ENCODE measurements around the gene FN3KRP.
A peak's percentile ranks its signal among the peaks of the same experiment; 100 is the strongest.

FN3KRP gene

DNA sequence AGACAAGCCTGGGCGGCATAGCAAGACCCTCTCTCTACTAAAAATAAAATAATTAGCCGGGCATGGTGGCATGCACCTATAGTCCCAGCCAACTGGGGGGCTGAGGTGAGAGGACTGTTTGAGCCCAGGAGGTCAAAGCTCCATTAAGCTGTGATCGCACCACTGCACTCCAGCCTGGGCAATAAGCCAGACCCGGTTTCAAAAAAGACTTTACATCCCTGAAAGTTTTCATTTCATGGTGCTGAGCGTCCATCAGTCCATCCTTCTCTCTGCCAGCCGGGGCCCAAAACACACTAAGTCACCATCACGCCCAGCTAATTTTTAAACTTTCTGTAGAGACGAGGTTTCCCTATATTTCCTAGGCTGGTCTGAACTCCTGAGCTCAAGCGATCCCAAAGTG is 28.6 kb upstream of the FN3KRP start:
- no peak for DNase-seq (ENCODE audit: low spot score)

DNA sequence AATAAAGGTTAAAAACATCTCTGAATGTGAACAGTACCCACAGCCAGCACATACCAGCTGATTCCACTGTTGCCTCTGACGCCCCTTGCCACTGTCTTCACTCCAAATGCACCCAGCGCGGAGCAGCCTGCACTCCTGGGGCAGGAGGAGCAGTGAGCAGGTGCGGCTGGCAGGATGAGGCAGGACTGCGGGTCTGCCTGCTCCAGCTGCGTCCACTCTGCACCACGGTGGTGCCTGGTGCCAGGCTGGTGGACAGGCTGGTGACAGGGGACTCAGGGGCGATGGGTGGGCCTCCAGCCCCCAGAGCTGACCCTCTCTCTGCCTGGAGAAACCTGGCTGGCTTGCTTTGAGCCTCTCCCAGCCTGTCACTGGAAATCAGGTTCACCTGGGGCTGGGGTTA is 27.4 kb upstream of the FN3KRP start:
- no peak for DNase-seq (ENCODE audit: low spot score)

DNA sequence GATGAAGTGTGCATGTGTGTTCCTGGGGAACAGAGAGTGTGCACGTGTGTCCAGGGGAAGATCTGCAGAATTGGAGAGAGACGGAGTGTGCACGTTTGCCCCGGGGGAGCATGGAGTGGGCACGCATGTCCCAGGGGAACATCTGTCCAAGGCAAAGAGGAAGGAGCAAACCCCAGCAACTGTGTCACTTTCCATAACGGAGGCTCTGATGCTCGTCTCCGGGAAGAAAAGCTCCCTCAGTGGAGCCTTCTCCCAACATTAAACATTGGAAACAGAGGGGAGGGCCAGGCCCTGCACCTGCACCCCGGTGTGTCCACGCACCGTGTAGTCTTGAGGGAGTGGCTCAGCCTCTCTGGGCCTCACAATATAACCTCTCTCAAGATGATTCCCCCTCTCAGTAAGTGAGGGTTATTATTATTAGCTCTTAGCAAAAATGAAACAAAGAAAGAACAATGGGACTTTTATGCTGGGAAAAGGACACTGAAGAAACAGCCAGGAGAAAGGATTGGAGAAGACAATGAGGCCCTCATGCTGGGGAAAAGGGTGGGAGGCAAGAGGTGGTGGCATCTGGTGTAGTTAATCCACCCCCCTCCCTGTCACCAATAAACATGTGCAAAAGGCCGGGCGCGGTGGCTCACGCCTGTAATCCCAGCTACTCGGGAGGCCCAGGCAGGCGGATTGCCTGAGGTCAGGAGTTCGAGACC is 25.6 kb upstream of the FN3KRP start:
- DNase-seq (ENCODE audit: low spot score), result no peak

DNA sequence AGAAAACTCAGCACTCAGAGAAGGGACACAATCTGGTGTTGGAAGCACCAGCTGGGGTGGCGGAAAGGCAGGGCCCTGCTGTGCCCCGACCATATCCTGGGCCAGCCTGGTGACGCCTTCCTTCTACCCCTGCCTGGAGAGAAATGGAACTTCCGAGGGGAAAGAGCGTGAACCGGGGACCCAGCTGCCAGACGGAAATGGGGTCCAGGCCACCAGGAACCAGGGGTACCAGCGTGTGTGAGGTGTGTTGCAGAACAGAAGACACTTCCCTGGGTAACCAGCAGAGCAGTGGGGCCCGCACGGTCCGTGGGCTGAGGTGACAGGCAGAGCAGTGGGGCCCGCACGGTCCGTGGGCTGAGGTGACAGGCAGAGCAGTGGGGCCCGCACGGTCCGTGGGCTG is 24.8 kb upstream of the FN3KRP start:
- DNase-seq (ENCODE audit: low spot score), result no peak

DNA sequence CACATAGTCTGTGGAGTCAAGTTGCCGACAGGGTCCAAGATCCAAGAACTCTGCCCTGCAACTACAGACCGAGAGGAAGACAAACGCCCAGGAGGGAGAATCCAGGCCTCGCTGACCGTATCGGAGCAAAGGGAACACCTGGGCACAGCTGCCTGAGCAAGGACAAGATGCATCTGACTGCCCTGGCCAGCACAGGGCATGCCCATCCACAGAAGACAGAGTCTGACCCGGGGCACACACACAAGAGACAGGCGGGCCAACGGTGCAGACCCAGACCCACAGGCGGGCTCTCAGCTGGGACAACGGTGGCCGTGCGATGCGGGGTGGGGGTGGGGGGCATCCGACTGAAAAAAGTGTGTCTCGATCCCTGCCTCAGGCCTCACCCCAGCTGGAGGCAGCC is 24.2 kb upstream of the FN3KRP start:
- DNase-seq (ENCODE audit: low spot score), result no peak

DNA sequence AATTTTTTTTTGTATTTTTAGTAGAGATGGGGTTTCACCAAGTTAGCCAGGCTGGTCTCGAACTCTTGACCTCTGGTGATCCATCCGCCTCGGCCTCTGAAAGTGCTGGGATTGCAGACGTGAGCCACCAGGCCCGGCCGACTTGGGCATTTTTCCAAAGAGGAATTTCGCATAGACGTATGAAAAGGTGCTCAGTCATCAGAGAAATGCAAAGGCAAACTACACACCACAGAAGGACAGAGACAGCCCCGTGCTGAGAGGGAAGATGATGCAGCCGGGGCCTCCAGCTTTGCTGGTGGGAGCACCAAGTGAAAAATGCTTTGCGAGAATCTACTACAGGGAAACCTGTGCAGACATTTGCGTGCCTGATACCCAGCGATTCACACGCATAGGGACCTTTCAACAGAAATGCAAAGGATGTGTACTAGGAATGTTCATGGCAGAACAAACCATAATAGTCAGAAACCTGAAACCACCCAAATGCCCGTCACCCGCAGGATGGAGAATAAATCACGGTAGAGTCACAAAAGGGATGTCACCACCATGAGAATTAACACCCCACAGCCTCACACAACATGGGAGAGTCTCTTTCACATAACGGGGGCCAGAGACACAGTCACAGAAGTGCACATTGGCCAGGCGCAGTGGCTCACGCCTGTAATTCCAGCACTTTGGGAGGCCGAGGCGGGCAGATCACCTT is 23.2 kb upstream of the FN3KRP start:
- no peak for DNase-seq (ENCODE audit: low spot score)

DNA sequence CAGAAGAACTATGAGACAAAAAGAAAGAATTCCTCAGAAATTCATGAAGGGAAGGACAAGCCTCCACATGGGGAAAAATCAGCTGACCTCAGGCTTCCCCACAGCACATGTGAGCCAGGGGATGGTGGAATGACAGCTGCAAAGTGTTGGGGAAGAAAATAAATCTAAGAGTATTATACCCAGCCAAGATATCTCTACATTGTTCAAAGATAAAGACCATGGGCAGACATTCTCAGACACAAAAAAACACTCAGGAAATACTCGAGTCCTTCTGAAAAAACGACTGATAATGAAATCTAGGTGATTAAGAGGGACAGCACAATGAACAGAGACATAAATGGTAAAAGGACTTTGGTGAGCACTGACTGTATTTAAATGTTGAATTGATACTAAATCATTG is 21.9 kb upstream of the FN3KRP start:
- DNase-seq (ENCODE audit: low spot score), result no peak

DNA sequence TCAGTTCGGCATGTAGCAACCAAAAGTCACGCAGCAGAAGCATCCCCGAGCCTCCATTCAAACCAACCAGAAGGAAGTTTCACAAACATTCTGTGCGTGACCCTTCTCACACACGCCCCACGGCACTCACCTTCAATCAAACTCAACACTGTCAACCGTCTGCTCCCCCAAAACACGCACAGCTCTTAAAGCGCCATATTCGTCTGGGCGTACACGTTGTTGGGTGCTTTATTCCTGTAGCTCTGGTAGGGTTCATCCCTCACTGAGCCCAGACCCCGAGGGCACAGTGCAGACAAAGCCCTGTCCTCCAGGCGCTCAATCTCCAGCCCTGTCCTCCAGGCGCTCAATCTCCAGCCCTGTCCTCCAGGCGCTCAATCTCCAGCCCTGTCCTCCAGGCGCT is 20.2 kb upstream of the FN3KRP start:
- no peak for DNase-seq (ENCODE audit: low spot score)

DNA sequence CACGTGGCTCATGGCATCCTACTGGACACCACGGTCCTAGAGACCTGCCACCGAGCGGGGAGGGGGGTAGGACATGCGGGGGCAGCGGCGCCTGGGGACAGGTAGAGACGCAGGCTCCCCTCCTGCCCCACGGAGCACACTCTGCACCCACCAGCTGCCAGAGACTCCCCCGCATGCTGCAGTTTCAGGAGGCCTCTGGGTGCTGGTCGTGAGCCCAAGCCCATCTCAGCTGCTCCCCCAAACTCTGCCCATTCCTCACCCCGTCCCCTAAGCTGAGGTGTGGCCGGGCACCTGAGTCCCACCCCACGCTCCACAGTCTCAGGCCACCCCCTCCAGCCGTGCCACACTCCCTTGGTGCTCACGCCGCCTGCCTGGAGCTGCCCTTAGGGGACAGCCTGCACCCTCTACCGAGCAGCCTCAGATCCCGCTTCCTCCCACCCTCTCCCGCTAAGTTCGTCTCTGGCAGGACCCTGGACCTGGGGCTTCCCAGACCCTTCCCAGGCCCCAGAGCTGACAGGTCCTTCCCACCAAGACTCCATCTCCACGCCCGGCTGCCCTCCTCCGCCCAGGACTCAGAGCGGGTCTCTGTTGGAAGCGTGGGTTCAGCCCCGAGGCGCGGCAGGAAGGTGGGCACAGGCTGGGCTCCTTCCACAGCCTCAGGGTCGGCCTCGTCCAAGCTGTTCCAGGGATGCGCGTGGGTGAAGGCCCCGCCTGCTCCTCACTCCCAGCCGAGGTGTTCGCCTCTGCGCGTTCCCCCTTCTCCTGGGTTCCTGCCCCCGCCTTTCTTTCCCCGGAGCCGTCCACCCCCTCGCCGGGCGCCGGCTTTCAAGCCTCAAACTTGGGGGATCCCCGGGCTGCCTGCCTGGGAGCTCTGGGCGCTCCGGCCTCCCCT is 19.3 kb upstream of the FN3KRP start:
- no peak for DNase-seq (ENCODE audit: low spot score)

DNA sequence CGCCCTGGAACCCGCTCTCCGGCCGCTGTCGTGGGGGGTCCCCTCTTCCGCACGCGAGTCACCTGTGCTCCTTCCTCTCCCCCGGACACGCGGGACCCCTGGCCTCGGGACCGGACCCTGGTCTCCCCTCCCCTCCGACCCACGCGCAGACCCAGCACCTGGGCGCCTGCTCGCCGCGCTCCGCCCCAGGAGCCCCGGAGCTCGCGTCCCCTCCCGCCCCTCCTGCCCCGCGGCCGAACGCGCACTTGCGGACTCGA is 18.8 kb upstream of the FN3KRP start:
- DNase-seq (ENCODE audit: low spot score), result no peak

DNA sequence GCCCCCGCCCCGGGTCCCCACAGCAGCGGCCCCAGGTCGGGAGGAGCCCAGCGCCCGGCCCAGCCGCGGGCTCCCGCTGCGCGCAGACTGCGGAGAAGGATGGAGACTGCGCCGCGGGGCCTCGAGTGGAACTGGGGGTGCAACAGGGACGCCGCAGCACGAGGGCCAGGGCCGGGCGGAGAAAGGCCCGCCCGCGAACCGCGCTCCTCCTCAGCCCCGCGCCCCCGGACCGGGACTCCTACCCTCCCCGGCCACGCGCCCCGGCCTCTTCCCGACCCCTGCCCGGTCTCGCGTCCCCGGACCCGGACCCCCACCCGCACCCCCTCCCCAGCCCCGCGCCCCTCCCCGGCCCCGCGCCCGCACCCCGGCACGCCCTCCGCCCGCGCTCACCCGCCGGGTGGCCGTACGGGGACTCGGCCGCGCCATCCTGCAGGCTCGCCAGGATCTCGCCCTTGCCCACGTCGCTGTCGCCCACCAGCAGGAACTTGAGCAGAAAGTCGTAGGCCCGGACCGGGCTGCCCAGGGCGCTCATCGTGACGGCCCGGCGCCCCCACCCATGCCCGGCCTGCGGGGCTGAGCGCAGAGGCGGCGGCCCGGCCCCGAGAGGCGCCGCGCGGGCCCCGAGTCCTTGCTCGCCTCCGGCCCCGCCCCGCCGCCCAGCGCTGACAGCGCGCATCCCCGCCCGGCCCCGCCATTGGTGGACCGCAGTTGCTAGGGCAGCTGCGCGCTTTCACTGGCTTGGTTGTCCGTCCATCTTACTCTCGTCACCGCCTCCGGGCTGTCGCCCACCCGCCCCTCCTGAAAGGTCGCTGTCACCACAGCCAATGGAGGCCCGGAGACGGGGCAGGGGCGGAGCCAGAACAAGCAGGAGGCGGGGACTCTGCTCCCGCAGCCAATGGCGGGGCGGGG is 18.2 kb upstream of the FN3KRP start, which contains the start of gene RAB40B:
TSS of gene RAB40B (minus strand) at position 634 of the 909 bp plus-strand sequence. CDS start at position 532, 102 bp downstream.
- peak; percentile 99 for DNase-seq (ENCODE audit: low spot score)

DNA sequence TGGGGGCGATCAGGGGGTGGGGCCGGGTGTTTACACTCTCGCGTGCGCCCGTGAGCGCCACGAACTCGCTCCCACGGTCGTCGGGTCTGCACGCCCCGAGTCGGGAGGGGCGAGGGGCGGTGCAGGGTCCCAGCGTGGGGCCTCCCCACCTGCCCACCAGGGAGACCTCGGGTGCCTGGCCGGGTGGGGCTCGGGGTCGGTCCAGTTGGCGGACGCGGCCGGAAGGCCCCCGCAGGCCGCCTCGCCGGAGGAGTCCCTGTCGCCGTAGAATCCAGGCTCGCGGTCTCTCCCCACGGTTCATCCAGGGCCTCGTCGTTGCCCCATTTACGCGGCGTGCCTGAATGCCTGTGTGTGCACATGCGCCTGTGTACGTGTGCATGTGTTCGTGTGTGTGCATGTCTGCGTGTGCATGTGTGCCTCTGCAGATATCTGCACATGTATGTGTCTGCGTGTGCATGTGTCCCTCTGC is 17.5 kb upstream of the FN3KRP start:
- DNase-seq (ENCODE audit: low spot score), result no peak

DNA sequence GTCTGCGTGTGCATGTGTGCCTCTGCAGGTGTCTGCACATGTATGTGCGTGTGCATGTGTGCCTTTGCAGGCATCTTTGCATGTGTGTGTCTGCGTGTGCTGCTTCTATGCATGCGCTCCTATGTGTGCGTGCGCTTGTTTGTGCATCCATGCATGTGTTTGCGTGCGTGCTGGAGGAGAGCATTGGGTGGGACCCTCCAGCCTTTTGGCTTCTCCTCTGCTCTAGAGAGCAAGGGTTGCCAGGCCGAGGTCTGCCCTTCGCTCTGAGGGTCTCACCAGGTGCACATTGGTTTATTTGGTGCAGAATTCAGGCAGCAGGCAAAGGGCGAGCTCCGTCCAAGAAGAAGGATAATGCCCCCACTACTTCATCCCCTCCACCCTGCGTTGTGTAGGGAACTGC is 17.0 kb upstream of the FN3KRP start:
- no peak for DNase-seq (ENCODE audit: low spot score)

DNA sequence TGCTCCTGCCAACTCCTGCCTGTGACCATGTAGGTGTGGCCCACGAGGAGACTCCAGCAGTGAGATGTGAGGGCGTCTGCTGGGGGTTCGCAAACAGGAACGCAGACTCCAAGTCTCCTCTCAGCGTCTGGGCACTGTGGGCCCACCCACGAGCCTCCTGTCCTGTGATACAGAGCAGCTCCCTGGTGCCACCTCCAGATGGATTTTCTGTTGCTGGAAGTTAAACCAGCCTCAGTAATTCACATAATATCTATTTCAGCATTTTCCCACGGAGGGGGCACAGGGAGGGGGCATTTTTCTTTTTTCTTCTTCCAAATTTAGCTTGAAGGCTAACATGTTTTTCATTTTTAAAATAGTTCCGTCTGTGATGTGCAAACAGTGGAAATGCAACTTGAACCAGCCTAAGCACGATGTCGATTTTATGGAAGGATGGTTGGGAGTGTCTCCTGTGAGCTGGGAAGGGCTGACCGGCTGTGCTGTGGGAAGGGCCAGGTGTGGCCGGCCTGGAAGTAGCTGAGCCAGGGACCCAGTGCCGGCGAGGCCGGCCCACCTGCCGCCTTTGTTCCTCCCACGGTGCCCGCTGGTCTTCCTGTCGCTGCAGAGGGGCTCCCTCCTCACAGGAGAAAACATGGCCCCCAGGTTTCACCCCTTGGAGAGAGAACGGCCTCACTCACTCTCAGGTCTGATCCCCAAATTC is 14.1 kb upstream of the FN3KRP start:
- DNase-seq (ENCODE audit: low spot score), result no peak

DNA sequence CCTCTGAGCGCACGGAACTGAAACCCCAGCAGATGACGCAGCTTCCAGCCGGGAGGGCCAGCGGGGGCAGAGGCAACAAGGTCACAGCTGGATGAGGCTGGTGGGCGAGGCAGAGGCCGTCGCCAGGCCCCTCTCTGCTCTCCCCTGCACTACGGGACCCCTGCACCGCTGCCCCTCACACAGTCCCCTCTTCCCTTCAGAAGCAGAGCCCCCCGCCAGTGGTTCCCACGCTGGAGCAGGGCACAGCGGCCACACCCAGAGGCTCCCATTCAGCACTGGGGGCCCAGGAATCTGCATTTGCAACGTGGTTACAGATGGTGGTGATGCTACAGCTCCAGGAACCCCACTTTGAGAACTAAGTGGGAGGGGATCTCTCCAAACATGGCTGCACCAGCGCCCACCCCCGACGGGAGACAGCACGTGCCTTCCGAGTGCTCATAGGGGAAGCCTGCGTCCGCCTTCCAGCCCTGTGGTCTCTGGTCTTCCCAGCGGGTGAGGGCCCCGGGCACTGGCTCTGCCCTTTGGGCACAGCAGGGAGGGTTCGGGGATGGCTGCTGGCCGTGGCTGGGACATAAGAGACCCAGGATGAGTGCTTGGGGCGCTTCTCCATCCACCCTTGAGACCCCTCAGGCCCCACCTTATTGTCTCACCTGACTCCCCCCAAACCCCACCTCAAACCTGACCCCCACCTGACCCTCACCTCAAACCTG is 13.3 kb upstream of the FN3KRP start:
- no peak for DNase-seq (ENCODE audit: low spot score)

DNA sequence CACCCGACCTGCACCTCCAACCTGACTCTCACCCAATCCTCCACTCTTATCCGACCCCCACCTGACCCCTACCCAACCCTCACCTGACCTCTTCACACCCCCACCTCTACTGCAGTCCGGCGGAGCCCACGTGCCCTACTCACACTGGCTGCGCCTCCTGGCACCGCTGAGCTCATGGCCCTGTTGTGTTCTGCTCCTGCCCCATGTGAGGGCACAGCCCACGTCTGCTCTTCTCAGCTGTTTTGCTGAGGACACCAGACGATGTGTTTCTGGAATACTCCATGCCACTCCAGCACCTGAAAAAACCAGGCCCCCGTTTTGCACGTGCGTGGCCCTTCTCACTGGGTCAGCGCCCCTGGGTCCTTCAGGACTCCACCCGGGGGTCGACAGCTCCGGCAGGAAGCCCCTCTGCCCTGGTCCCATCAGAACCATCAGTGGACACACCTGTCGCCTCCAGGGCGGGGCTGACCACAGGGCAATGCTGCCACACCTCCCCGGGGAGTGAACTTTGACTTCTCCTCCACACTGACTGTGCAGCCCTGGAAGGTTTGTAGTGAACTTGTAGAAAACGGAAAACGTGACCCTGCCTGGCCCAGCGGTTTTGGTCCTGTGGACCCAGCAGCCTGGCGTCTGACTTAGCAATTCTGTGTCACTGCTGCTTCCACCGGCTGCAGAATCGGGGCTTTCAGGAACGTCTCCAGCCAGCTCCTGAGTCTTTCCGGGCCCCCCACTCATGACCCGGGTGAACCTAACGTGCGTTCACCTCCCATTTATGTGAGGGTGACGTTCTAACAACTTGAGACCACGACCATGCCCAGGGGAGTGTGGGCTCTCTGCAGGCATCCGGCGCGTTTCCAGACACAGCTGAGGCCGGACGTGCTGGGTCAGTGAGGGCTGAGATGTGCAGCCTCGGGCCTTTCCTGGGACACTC is 12.3 kb upstream of the FN3KRP start:
- no peak for DNase-seq (ENCODE audit: low spot score)

DNA sequence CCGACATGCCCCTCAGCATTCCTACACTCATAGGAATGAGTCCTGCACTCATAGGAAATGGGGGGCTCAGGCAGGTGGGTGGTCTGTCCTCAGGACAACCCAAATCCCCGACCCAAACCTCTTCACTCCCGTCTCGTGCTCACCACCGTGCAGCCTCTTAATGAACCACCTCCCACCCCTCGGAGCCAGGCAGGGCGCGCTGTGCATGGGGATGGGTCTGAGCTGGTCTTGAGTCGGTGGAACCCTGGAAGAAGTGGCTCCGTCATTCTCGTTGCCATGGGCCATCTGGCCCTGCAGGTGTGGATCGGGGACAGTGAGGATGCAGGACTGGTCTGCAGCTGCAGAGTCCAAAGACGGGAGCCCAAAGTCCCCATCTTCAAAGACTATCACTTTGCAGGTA is 11.6 kb upstream of the FN3KRP start:
- DNase-seq (ENCODE audit: low spot score), result no peak

DNA sequence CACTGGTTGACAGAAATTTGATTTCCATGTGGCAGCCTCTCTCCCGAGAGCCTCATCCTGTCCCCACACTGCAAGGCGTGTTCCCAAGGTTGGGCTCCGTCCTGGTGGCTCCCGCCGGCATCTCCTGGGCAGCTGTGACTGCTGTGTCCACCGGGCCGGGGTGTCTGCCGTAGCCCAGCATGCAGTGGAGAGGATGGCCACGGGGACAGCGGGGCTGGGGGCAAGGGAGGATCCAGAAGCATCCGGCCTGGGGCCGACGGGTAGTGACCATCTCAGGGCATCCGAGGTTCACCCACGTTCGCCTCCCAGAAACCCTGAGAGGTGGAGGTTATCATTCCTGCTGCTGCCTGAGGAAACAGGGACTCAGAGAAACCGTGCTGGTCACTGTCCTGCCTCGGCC is 10.8 kb upstream of the FN3KRP start:
- no peak for DNase-seq (ENCODE audit: low spot score)

DNA sequence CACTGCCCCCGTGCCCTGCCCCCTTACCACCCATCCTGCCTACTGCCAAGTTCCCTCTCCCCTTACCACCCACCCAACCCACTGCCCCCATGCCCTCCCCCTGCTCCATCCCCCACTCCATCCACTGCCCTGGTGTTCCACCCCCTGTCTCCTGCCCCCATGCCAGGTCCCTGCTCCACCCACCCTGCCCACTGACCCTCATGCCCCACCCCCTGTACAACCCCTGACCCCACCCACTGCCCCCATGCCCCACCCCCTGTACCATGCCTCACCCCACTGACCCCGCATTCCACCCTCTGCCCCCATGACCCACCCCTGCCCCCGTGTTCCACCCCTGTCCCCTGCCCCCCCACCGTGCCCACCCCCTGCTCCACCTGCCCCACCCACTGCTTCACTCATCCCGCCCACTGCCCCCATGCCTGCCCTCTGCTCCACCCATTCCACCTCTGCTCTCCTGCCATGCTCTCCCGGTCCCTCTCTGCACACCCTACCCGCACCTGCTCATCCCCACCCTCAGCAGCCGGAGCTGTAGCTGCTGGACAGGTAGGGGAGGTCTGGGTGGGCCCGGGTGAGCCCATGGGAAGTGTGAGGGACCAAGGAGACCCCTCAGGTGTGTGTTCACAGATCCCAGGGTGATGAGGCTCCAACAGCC is 7.4 kb upstream of the FN3KRP start:
- DNase-seq (ENCODE audit: low spot score), result no peak

All from CD4-positive, alpha-beta T cell treated with Interleukin-6 at 100 ng/mL for 8 hours (primary cell).